SU-DHL-6 (cell line): ENCODE results near the gene GPC3.

Experiments used
- EZH2phosphoT487 ChIP-seq: fragments of 200-600 bp; sonication (generic), shearing (Covaris generic); conservative IDR thresholded peaks from 2 replicates; pipeline ENCODE4 v1.6.1; 2018; ENCODE audit warnings: mild to moderate bottlenecking, antibody characterized with exemption, low read length, moderate library complexity, mixed read lengths
- TF ChIP-seq, protein P1 (sequence below): fragments of 200-600 bp; sonication (generic); IDR thresholded peaks from one replicate; pipeline ENCODE4 v1.5.1; 2017; ENCODE audit warnings: antibody characterized with exemption, mild to moderate bottlenecking, low read length, moderate library complexity; ENCODE audit not compliant: insufficient read depth, poor library complexity, severe bottlenecking

DNA sequence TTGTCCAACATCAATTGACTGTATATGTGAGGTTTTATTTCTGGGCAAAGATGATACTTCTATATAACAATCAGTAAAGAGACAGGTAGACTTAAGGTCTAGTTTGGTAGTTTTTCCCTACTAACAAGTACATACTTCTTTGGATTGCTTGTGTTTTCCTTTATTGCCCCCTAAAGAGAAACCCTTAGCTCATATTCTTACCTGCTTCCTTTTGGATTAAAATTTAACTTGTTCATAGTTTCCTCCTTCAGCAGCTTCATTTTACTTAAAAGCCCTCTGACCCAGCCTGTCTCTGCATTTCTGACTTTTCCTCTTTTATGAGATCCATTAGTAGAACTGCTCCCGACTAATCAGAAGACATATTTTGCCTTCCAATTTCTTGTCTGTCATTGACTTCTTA is 494.4 kb downstream of the GPC3 start:
- TF ChIP-seq, protein P1, sequence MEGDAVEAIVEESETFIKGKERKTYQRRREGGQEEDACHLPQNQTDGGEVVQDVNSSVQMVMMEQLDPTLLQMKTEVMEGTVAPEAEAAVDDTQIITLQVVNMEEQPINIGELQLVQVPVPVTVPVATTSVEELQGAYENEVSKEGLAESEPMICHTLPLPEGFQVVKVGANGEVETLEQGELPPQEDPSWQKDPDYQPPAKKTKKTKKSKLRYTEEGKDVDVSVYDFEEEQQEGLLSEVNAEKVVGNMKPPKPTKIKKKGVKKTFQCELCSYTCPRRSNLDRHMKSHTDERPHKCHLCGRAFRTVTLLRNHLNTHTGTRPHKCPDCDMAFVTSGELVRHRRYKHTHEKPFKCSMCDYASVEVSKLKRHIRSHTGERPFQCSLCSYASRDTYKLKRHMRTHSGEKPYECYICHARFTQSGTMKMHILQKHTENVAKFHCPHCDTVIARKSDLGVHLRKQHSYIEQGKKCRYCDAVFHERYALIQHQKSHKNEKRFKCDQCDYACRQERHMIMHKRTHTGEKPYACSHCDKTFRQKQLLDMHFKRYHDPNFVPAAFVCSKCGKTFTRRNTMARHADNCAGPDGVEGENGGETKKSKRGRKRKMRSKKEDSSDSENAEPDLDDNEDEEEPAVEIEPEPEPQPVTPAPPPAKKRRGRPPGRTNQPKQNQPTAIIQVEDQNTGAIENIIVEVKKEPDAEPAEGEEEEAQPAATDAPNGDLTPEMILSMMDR = no peak
- TF ChIP-seq EZH2phosphoT487 = no peak
